GM20431 (cell line): ENCODE measurements around the gene SORL1.
"Not testable (repeated sequence)": the region's sequence is repeated elsewhere in the genome, so short reads cannot be mapped to it uniquely, and the experiment has no call there.

Experiments used
- in situ Hi-C: fragments of 300-500 bp; cut with MseI, MboI; formaldehyde crosslinking; loops from one replicate; pipeline ENCODE4 v1.15.0; 2020; ENCODE audit warnings: low sequenced_read_pairs; ENCODE audit not compliant: unreplicated experiment

Gene SORL1

GRCh38 chr11:121471167-121471566, 19.1 kb downstream of the SORL1 start:
- in situ Hi-C loops: no loop called here

DNA sequence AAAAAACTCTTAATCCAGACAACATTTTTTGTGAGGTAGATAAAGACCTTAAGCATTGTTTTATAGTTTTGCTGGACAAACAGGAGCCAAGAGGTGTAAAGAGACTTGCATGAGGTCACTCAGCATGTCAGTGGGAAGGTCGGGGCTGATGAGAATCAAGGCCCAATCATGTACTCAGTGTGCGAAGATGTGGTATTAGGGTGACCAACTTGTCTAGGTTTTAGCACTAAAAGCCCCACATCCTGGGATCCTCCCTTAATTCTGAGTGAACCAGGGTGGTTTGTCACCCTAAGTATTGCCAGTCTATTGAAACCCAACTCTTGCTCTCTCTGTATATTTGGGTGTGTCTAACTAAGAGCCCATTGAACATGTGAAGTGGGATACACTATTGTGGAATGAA, 20.2 kb downstream of the SORL1 start:
- in situ Hi-C loops: no loop called here

DNA sequence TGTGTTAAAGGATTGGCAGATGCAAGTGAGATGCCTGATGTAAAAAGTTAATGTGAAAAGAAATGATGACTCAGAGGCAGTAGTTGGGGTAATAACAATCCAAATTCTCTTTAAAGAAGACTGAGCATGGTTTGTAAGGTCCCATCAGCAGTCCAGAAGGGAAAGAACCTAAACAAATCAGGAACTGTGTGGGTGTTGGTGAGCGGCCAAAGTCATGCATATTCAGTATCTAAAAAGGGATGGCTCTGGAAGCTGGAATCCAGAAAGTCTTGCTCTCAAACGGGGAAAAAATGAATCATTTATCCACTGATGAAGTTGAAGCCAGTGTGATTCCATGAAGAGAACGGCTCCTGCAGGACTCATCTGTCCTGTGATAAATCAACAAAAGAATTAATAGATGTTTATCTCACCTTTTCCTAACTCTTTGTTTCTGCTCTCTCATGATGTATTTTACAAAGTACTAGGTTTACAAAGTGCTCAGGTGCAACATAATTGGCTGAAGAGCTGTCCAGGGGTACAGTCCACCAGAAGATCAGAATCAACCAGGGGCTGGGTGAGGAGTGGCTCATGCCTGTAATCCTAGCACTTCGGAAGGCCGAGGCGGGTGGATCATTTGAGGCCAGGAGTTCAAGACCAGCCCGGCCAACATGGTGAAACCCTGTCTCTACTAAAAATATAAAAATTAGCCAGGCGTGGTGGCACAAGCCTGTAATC, 21.1 kb downstream of the SORL1 start:
- in situ Hi-C loops: no loop called here

- in situ Hi-C loops: no loop called here
Measured at GRCh38 chr11:121474680-121475079, 22.6 kb downstream of the SORL1 start.

- in situ Hi-C loops: no loop called here
Measured at GRCh38 chr11:121476379-121477032, 24.4 kb downstream of the SORL1 start.

GRCh38 chr11:121478226-121478894, 26.2 kb downstream of the SORL1 start:
- in situ Hi-C loops: no loop called here

DNA sequence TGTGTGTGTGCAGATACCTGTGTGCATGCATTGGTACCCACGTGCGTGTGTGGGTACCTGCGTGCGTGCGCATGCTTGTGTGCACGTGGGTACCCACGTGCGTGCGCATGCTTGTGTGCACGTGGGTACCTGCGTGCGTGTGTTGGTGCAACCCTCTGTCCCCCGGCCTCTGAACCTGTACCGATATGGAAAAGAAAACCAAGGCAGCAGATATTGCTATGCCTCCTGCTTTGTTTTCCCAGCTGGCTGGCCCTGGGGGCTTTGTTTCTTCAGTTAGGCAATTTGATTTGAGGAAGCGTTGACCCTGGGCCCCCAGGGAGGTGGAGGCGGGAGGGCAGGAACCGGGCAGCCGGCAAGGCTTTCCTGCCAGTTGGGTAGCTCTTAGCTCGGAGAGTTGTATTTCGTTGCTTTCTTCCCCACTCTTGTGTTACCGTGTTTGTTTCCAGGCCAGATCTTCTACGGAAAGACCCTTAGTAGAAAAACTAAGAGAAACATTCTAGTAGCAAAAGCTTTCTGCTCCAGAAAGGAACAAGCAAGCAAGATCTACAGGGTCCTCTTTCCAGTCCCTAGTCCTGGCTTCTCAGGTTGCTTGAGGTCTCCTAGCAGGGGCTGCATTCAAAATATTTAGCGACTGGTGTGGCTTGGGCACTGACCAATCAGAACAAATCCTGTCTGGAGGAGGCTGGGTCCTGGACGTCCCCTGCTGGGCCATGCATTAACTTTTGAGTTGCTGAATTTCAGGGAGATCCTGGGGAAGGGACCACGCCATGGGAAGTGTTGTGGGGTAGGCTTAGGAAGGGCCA, 27.0 kb downstream of the SORL1 start:
- in situ Hi-C loops: no loop called here

GRCh38 chr11:121479698-121480238, 27.7 kb downstream of the SORL1 start:
- in situ Hi-C loops: no loop called here

- in situ Hi-C loops: not testable (repeated sequence)
Measured at GRCh38 chr11:121481484-121482230, 29.5 kb downstream of the SORL1 start.

GRCh38 chr11:121482231-121483129, 30.4 kb downstream of the SORL1 start:
- in situ Hi-C loops: no loop called here

DNA sequence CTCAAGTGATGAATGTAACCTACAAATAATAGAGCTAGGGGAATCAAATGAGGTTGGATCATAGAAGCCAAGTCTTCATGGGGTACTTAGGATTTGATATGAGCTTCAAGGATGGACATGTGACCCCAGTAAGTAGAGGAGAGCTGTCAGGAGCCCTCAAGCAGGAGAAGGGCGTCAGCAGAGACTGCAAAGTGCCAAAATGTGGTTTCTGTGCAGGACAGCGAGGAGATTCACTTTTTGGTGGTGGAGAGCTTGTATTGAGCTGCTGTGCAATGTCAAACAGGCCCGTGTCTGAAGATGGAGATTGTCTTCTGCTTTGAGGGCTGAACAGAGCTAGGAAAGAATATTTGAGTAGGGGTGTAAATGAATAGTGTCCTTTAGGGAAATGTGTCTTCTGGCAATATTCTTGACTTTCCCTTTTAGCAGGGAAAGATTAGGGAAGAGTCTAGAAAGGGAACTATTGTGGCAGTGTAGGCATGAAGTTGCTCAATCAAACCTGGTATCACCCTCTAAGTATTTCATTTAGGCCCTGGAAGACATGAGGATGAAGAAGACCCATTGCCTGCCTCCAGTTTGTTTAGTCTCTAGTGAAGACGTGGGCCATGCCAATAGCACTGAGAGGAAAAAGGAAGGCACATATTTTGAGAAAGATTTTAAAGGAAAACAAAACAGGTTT, 31.8 kb downstream of the SORL1 start:
- in situ Hi-C loops: no loop called here

GRCh38 chr11:121485216-121485615, 33.1 kb downstream of the SORL1 start:
- in situ Hi-C loops: no loop called here

DNA sequence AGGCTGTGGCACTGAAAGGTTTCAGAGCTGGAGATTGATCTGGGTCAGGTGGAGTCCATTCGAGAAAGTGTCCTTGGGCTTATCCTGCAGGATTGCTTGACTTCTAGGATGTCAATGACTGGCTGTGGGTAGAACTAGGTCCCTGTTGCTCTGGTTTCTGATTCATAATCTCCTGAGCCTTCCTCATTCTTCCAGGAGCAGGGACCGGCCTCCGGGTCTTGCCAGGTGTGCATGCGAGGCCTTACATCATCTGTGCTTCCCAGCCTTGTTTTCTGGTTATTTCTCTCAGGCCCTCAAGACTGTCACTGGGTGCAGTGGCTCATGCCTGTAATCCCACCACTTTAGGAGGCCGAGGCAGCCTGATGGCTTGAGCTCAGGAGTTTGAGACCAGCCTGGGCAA, 33.9 kb downstream of the SORL1 start:
- in situ Hi-C loops: no loop called here

DNA sequence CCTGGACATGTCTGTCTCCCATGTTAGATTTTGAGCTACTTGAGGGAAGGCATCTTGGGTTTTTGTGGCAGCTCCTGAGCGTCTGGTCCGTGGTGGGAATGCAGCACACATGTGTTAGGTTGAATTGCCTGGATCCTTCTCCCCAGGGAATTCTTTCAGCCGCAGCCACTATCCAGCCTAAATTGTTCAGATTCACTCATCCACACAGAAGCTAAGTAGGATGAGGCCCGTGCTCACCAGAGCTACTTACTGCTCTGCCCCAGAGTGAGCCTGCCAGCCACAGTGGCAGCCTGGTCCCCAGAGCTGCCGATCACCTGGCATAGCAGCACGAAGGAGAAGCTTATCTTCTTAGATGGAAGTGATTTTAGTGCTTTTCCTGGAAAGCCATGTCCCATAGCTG, 35.1 kb downstream of the SORL1 start:
- in situ Hi-C loops: no loop called here

GRCh38 chr11:121488170-121488569, 36.1 kb downstream of the SORL1 start:
- in situ Hi-C loops: no loop called here

DNA sequence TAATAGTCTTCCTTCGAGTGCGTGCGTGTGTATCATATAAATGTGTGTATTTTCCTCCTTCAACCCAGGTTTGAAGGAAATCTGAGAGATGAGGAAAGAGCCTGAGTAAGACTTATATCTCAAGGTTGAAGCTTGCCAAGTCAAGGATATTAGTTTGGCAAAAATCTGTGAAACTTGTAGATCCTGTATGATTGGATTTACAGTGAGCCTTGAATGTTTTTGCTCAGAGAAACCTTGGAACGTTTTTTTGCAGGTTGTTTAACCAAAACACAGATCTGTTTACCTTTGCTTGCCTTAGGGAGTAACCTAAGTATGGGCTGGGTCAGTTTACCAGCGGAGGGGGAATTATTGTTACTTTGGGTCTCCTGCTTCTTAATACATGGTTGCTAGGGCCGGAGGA, 36.5 kb downstream of the SORL1 start:
- in situ Hi-C loops: no loop called here

DNA sequence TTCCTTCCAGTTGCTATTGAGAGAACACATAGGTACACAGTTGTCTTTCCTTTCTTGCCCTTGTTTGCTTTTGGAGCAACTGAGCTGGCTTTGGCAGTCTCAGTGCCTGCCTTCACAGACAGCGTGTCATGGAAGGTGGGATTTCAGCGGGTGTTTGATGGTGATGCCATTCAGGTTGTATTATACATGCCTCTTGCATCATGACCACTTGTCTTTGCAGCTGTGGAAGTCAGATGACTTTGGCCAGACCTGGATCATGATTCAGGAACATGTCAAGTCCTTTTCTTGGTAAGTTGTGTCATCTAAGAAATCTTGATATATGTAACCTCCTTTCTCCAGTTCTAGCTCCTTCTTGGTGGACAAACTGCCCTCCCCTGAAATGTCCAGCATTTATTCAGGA, 37.7 kb downstream of the SORL1 start:
- in situ Hi-C loops: no loop called here
